Measurements from ENCODE around the gene C1QL1. TPM values are rescaled to one million over a fixed set of nuclear protein-coding genes. Genes with fewer than 3 reads are reported as not detected.

Gene C1QL1
- total RNA-seq, 1 donor from 2014 or later: 37.0 TPM

GRCh38 chr17:44996304-44996703, 28.2 kb upstream of the C1QL1 start:
- H3K4me3 Mint-ChIP-seq (ENCODE audit: low read depth): no peak overlapping the region
- TF ChIP-seq CTCF (IDR thresholded peaks at IDR 0.05; ENCODE audit: unreplicated experiment): no peak
- DNase-seq (ENCODE audit: low spot score, unreplicated experiment): no peak
- H3K4me1 Mint-ChIP-seq (ENCODE audit: low read depth): peaks cover 23% of the 10 kb centered on the region
- H3K36me3 Mint-ChIP-seq (ENCODE audit: insufficient read depth): no peaks in the 10 kb centered on the region
- H3K27me3 Mint-ChIP-seq: peaks cover 27% of the 10 kb centered on the region
- no peak overlapping the region for H3K27ac Mint-ChIP-seq
- H3K9me3 Mint-ChIP-seq (ENCODE audit: low read depth): peaks cover 9% of the 10 kb centered on the region

- Mint-ChIP-seq H3K27me3 (peaks cover 27% of the 10 kb centered on the region), H3K4me1 (ENCODE audit: low read depth) (peaks cover 20% of the 10 kb centered on the region), H3K9me3 (ENCODE audit: low read depth) (peaks cover 9% of the 10 kb centered on the region), H3K36me3 (ENCODE audit: insufficient read depth) (no peaks in the 10 kb centered on the region), H3K4me3 (ENCODE audit: low read depth) (no peak overlapping the region), H3K27ac (no peak overlapping the region)
- TF ChIP-seq CTCF (IDR thresholded peaks at IDR 0.05; ENCODE audit: unreplicated experiment): no peak
- no peak for DNase-seq (ENCODE audit: low spot score, unreplicated experiment)
Measured at GRCh38 chr17:44995436-44996001, 27.4 kb upstream of the C1QL1 start.

- no peak for TF ChIP-seq CTCF (IDR thresholded peaks at IDR 0.05; ENCODE audit: unreplicated experiment)
- peaks cover 29% of the 10 kb centered on the region for H3K27me3 Mint-ChIP-seq
- no peak overlapping the region for H3K4me3 Mint-ChIP-seq (ENCODE audit: low read depth)
- H3K9me3 Mint-ChIP-seq (ENCODE audit: low read depth): no peaks in the 10 kb centered on the region
- DNase-seq (ENCODE audit: low spot score, unreplicated experiment): no peak
- H3K27ac Mint-ChIP-seq: no peak overlapping the region
- H3K4me1 Mint-ChIP-seq (ENCODE audit: low read depth): peaks cover 33% of the 10 kb centered on the region
- H3K36me3 Mint-ChIP-seq (ENCODE audit: insufficient read depth): no peaks in the 10 kb centered on the region
Measured at GRCh38 chr17:44992242-44992939, 24.3 kb upstream of the C1QL1 start.

GRCh38 chr17:44990994-44991393, 22.9 kb upstream of the C1QL1 start:
- no peak for TF ChIP-seq CTCF (IDR thresholded peaks at IDR 0.05; ENCODE audit: unreplicated experiment)
- Mint-ChIP-seq H3K4me1 (ENCODE audit: low read depth) (peaks cover 34% of the 10 kb centered on the region), H3K4me3 (ENCODE audit: low read depth) (no peak overlapping the region), H3K27me3 (peaks cover 23% of the 10 kb centered on the region), H3K36me3 (ENCODE audit: insufficient read depth) (no peaks in the 10 kb centered on the region), H3K9me3 (ENCODE audit: low read depth) (no peaks in the 10 kb centered on the region), H3K27ac (peak overlapping the region; percentile 7)
- DNase-seq (ENCODE audit: low spot score, unreplicated experiment): no peak

- Mint-ChIP-seq H3K36me3 (ENCODE audit: insufficient read depth) (no peaks in the 10 kb centered on the region), H3K27ac (peak overlapping the region; percentile 69), H3K4me3 (ENCODE audit: low read depth) (no peak overlapping the region), H3K9me3 (ENCODE audit: low read depth) (no peaks in the 10 kb centered on the region), H3K27me3 (peaks cover 27% of the 10 kb centered on the region), H3K4me1 (ENCODE audit: low read depth) (peaks cover 34% of the 10 kb centered on the region)
- no peak for DNase-seq (ENCODE audit: low spot score, unreplicated experiment)
- no peak for TF ChIP-seq CTCF (IDR thresholded peaks at IDR 0.05; ENCODE audit: unreplicated experiment)
Measured at GRCh38 chr17:44989552-44990138, 21.5 kb upstream of the C1QL1 start.
